Esophagus squamous epithelium (tissue), 4 donors: ENCODE results near the gene TBC1D13.

Source experiments
- CTCF ChIP-seq, 6 experiments: fragments of 450-650 bp in 4 of 6; fragments of 200-600 bp in 2 of 6; sonication (generic) in 2 of 6; IDR thresholded peaks; one replicate each; pipeline ENCODE4 v1.5.1; 2016 to 2019; ENCODE audit warnings: antibody characterized with exemption in 6 of 6, mild to moderate bottlenecking in 4 of 6, moderate library complexity in 4 of 6
- POLR2A ChIP-seq, 4 donors: fragments of 450-650 bp; IDR thresholded peaks; one replicate each; pipeline ENCODE4 v1.6.1; 2017; ENCODE audit warnings: antibody characterized with exemption in 4 of 4, mild to moderate bottlenecking in 4 of 4, moderate library complexity in 3 of 4

- TF ChIP-seq CTCF (IDR thresholded peaks at IDR 0.05) (no peak), POLR2A (IDR thresholded peaks at IDR 0.05) (no peak)
Observed at GRCh38 chr9:128822407-128823042, 35.5 kb downstream of the TBC1D13 start.
